Measurements from ENCODE around the gene SNAPC3. TPM values are rescaled to one million over a fixed set of nuclear protein-coding genes. Genes with fewer than 3 reads are reported as not detected.

The SNAPC3 gene
- total and polyA plus RNA-seq, 2 of the 4 experiments (the other 2 are of a cell fraction): 22.0 to 31.0 TPM

GRCh38 chr9:15433191-15433590, 10.5 kb downstream of the SNAPC3 start:
- Histone ChIP-seq H4K20me1 (ENCODE audit: insufficient read depth, low read length) (peaks cover 22% of the 10 kb centered on the region), H3K27me3 (ENCODE audit: control insufficient read depth, insufficient read depth, low read length) (no peaks in the 10 kb centered on the region), H3K4me1 (ENCODE audit: control insufficient read depth, insufficient read depth, low read length) (peaks cover 4% of the 10 kb centered on the region; the same call in 1 of the 2 replicates), H2AFZ (replicated peaks; ENCODE audit: low read length, poor library complexity) (no peak overlapping the region), H3K27ac (ENCODE audit: insufficient read depth, low read length) (no peak overlapping the region), H3K4me2 (ENCODE audit: low read depth, low read length) (no peak overlapping the region), H2AK9ac (replicated peaks; ENCODE audit: low read depth, low read length, poor library complexity) (no peak overlapping the region), H3K9me1 (ENCODE audit: insufficient read depth, low read length) (peaks cover 8% of the 10 kb centered on the region; the same call in 1 of the 2 replicates), H3K9ac (ENCODE audit: low read depth, low read length) (no peak overlapping the region), H2AK5ac (ENCODE audit: low read depth, low read length) (no peak overlapping the region), H3K4ac (ENCODE audit: low read depth, low read length) (no peak overlapping the region), H3K79me1 (ENCODE audit: low read depth in 1 of 2, low read length in 2 of 2) (peaks cover 3 to 29% of the 10 kb centered on the region in 2 experiments; a peak in 3 of 4 replicates), H3K18ac (ENCODE audit: low read depth, low read length) (no peak overlapping the region), H3K4me3 (ENCODE audit: insufficient read depth, low read depth, low read length) (no peak overlapping the region), H4K8ac (ENCODE audit: low read depth in 2 of 2, low read length in 2 of 2) (no peak overlapping the region), H2BK15ac (ENCODE audit: low read depth, low read length) (no peak overlapping the region), H2BK20ac (ENCODE audit: low read depth, low read length) (no peak overlapping the region), H3K36me3 (ENCODE audit: control insufficient read depth, insufficient read depth, low read length) (peaks cover 23% of the 10 kb centered on the region), H3K14ac (replicated peaks; ENCODE audit: low read depth, low read length) (no peak overlapping the region), H3K23ac (ENCODE audit: low read depth, low read length) (no peak overlapping the region), H2BK5ac (ENCODE audit: low read depth, low read length, poor library complexity, severe bottlenecking) (no peak overlapping the region), H3K56ac (ENCODE audit: extremely low read depth, insufficient read depth, low read length) (no peak overlapping the region), H3K9me3 (ENCODE audit: control insufficient read depth, insufficient read depth, low read length) (no peaks in the 10 kb centered on the region), H2BK120ac (ENCODE audit: low read depth, low read length) (no peak overlapping the region), H4K5ac (ENCODE audit: low read depth, low read length) (no peak overlapping the region), H4K91ac (ENCODE audit: insufficient read depth, low read depth, low read length) (no peak overlapping the region)
- ChIA-PET POLR2A (ENCODE audit: unreplicated experiment) (interaction anchor here (0.6 kb wide), 1 partner anchor 118 kb away, joined by 6 read pairs; no protein-coding TSS in a partner anchor), CTCF (interaction anchor here (0.7 kb wide), 1 partner anchor 11 kb away, joined by 7 read pairs; no protein-coding TSS in a partner anchor)
- in situ Hi-C loops (cut with MboI; ENCODE audit: low sequenced_read_pairs): no loop called here
- WGBS, 2 experiments (ENCODE audit: extremely low coverage in 2 of 2, insufficient read length in 1 of 2): 100% methylated on average over 2 of the region's 4 CpGs; no CpG with 5 or more reads in 1 of the 2 experiments
- ATAC-seq (ENCODE audit: low read depth) (no peak), DNase-seq (no peak)
- intact Hi-C loops (cut with micrococcal nuclease): no loop called here
- dilution Hi-C loops (cut with HindIII; ENCODE audit: low sequenced_read_pairs, unreplicated experiment): no loop called here
- BruUV-seq (replicated peaks): no TSS peak
- TF ChIP-seq RFX5 (IDR thresholded peaks at IDR 0.05; ENCODE audit: low read depth, low read length) (no peak), POLR2A (IDR thresholded peaks at IDR 0.05; ENCODE audit: low read depth, low read length) (no peak), SMC3 (IDR thresholded peaks at IDR 0.05; ENCODE audit: low read depth, low read length) (no peak), MXI1 (IDR thresholded peaks at IDR 0.05; ENCODE audit: borderline replicate concordance, low read depth, low read length) (no peak), MAFK (IDR thresholded peaks at IDR 0.05; ENCODE audit: low read depth, low read length) (no peak), ELK1 (IDR thresholded peaks at IDR 0.05; ENCODE audit: borderline replicate concordance, low read depth, low read length) (no peak), MAZ (IDR thresholded peaks at IDR 0.05; ENCODE audit: borderline replicate concordance, low read depth, low read length) (no peak), USF2 (IDR thresholded peaks at IDR 0.05; ENCODE audit: low read depth, low read length) (no peak), BHLHE40 (IDR thresholded peaks at IDR 0.05; ENCODE audit: low read depth, low read length) (no peak), CHD1 (IDR thresholded peaks at IDR 0.05; ENCODE audit: low read depth, low read length) (no peak), CTCF (conservative IDR thresholded peaks at IDR 0.05; ENCODE audit: low read depth, low read length) (no peak), NFE2L2 (IDR thresholded peaks at IDR 0.05; ENCODE audit: low read depth, low read length) (no peak), RCOR1 (IDR thresholded peaks at IDR 0.05; ENCODE audit: insufficient replicate concordance, low read length) (no peak), RAD21 (IDR thresholded peaks at IDR 0.05; ENCODE audit: low read length) (no peak), FOS (IDR thresholded peaks at IDR 0.05; ENCODE audit: low read depth, low read length) (no peak), CEBPB (IDR thresholded peaks at IDR 0.05; ENCODE audit: low read depth, low read length) (no peak)

Data from IMR-90 (cell line).